Measurements from ENCODE around the gene CMBL.

GRCh38 chr5:10310066-10310779, 2.5 kb upstream of the CMBL start:
- TF ChIP-seq CTCF (IDR thresholded peaks at IDR 0.05; ENCODE audit: poor library complexity): no peak
- no peak for TF ChIP-seq EZH2 (IDR thresholded peaks at IDR 0.05; ENCODE audit: borderline replicate concordance)
- TF ChIP-seq EZH2phosphoT487 (IDR thresholded peaks at IDR 0.05; ENCODE audit: low read depth, severe bottlenecking, unreplicated experiment): no peak
